Common myeloid progenitor, CD34-positive (primary cell): ENCODE measurements around the gene TAAR2.
"Not testable (repeated sequence)": the region's sequence is repeated elsewhere in the genome, so short reads cannot be mapped to it uniquely, and the experiment has no call there.

Experiments used
- CTCF ChIA-PET: fragments of 350-600 bp; sonication (Branson Sonifier 250); formaldehyde crosslinking; loops from one replicate; lab custom pipeline; 2021; ENCODE audit warnings: antibody characterized with exemption; lab: Charles Lee
- POLR2A ChIA-PET: fragments of 350-600 bp; sonication (Branson Sonifier 250); formaldehyde crosslinking; loops from one replicate; lab custom pipeline; 2021; ENCODE audit warnings: antibody characterized with exemption; lab: Charles Lee
- DNase-seq, 3 donors: peaks; one replicate each; pipeline versions ENCODE4 v3.0.0 to v3.0.0-alpha.2; 2013
- H3K27ac ChIP-seq, 2 experiments: 1 replicate in 1 of 2; 2 replicates in 1 of 2; pipeline ENCODE4 v1.7.0; 2013; ENCODE audit warnings: inconsistent platforms in 2 of 2, low read length in 2 of 2, mild to moderate bottlenecking in 2 of 2, low read depth in 1 of 2, moderate library complexity in 1 of 2; ENCODE audit not compliant: severe bottlenecking in 2 of 2, insufficient read depth in 1 of 2, poor library complexity in 1 of 2
- H3K27me3 ChIP-seq, 5 experiments: replicated peaks in 2 of 5; 1 replicate in 3 of 5; 2 replicates in 2 of 5; pipeline versions ENCODE4 v1.6.1 to v1.7.0; 2013; ENCODE audit warnings: low read length in 4 of 5, mild to moderate bottlenecking in 2 of 5, moderate library complexity in 2 of 5, inconsistent platforms in 1 of 5; ENCODE audit not compliant: insufficient read depth in 5 of 5, control insufficient read depth in 4 of 5
- H3K36me3 ChIP-seq, 4 experiments: 1 replicate in 2 of 4; 2 replicates in 2 of 4; pipeline versions ENCODE4 v1.6.1 to v1.7.0; 2013; ENCODE audit warnings: low read length in 3 of 4, control low read depth in 1 of 4, mild to moderate bottlenecking in 1 of 4; ENCODE audit not compliant: control insufficient read depth in 4 of 4, insufficient read depth in 4 of 4
- H3K4me1 ChIP-seq, 4 experiments: 1 replicate in 3 of 4; 2 replicates in 1 of 4; pipeline versions ENCODE4 v1.6.1 to v1.7.1; 2013; ENCODE audit warnings: low read length in 3 of 4, mild to moderate bottlenecking in 3 of 4, control low read depth in 1 of 4, inconsistent platforms in 1 of 4, moderate library complexity in 1 of 4; ENCODE audit not compliant: control insufficient read depth in 4 of 4, insufficient read depth in 4 of 4; ENCODE audit errors: control extremely low read depth in 1 of 4
- H3K4me3 ChIP-seq, 7 experiments: 1 replicate in 4 of 7; 2 replicates in 3 of 7; pipeline versions ENCODE4 v1.5.1 to v1.7.0; 2013; ENCODE audit warnings: mild to moderate bottlenecking in 7 of 7, low read length in 6 of 7, moderate library complexity in 6 of 7, inconsistent platforms in 2 of 7, low read depth in 2 of 7, control low read depth in 1 of 7; ENCODE audit not compliant: insufficient read depth in 4 of 7, control insufficient read depth in 1 of 7; ENCODE audit errors: extremely low read depth in 1 of 7
- H3K9me3 ChIP-seq, 5 experiments: 1 replicate in 4 of 5; 2 replicates in 1 of 5; pipeline versions ENCODE4 v1.6.1 to v1.7.1; 2013; ENCODE audit warnings: low read length in 4 of 5, mild to moderate bottlenecking in 2 of 5, inconsistent platforms in 1 of 5, low read depth in 1 of 5, moderate library complexity in 1 of 5; ENCODE audit not compliant: control insufficient read depth in 4 of 5, insufficient read depth in 2 of 5; ENCODE audit errors: control extremely low read depth in 1 of 5
- WGBS: methylation state at CpG from one replicate; pipeline ENCODE4 v1.1.5; 2013; ENCODE audit not compliant: insufficient coverage; 5-methylcytosine and 5-hydroxymethylcytosine counted together

Gene TAAR2

DNA sequence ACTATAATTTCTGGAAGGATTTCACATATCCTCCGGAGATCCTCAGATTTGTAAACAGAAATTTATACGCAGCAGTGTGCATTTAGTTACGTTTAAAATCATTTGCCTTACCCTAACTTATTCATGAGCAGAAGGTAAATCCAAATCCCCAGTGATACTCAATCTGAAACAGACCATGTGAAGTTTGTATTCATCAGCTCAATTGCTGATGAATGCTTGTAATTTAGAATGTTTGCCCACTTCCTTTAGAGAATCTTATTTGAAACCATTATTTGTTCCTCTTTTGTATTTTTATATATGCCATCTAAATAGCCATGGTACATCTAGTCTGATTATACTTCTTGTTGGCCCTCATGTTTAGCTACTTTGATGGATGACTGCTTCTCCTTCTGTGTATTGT lies 19.5 kb upstream of the TAAR2 start:
- CTCF ChIA-PET = no interaction called here
- H3K36me3 ChIP-seq = no peaks in the 10 kb centered on the region
- peaks cover 0 to 1% (median 0%) of the 10 kb centered on the region in 5 experiments for H3K9me3 ChIP-seq
- POLR2A ChIA-PET = no interaction called here
- no peaks in the 10 kb centered on the region for H3K4me1 ChIP-seq
- WGBS = 80% methylated on average over 3 of the region's 3 CpGs
- no peaks in the 10 kb centered on the region for H3K27me3 ChIP-seq
- DNase-seq = peak in 2 of 3 donors; percentile 1
- no peak overlapping the region for H3K4me3 ChIP-seq
- no peak overlapping the region for H3K27ac ChIP-seq

DNA sequence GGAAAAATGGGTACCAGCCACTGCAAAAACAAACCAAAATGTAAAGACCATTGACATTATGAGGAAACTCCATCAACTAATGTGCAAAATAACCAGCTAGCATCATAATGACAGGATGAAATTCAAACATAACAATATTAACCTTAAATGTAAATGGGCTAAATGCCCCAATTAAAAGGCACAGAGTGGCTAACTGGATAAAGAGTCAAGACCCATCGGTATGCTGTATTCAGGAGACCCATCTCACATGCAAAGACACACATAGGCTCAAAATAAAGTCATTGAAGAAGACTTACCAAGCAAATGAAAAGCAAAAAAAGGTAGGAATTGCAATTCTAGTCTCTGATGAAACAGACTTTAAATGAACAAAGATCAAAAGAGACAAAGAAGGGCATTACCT lies 13.1 kb upstream of the TAAR2 start:
- H3K4me1 ChIP-seq, H3K27me3 ChIP-seq, DNase-seq, H3K9me3 ChIP-seq, CTCF ChIA-PET, H3K36me3 ChIP-seq, POLR2A ChIA-PET, H3K4me3 ChIP-seq, H3K27ac ChIP-seq: not testable (repeated sequence)
- no CpG with 5 or more reads among the region's 1 CpG for WGBS

DNA sequence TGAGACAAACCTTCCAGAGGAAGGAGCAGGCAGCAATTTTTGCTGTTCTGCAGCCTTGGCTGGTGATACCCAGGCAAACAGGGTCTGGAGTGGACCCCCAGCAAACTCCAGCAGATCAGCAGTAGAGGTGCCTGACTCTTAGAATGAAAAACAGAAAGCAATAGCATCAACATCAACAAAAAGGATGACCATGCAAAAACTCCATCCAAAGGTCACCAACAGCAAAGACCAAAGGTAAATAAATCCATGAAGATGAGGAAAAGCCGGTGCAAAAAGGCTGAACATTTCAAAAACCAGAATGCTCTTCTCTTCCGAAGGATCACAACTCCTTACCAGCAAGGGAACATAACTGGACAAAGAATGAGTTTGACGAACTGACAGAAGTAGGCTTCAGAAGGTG lies 11.8 kb upstream of the TAAR2 start:
- POLR2A ChIA-PET, DNase-seq, H3K27ac ChIP-seq, H3K36me3 ChIP-seq, H3K4me3 ChIP-seq, H3K4me1 ChIP-seq, H3K27me3 ChIP-seq, H3K9me3 ChIP-seq: not testable (repeated sequence)
- CTCF ChIA-PET = interaction anchor here (1.3 kb wide), 1 partner anchor 11 kb away, joined by 4 read pairs; no protein-coding TSS in a partner anchor
- WGBS = 100% methylated on average over 3 of the region's 3 CpGs

DNA sequence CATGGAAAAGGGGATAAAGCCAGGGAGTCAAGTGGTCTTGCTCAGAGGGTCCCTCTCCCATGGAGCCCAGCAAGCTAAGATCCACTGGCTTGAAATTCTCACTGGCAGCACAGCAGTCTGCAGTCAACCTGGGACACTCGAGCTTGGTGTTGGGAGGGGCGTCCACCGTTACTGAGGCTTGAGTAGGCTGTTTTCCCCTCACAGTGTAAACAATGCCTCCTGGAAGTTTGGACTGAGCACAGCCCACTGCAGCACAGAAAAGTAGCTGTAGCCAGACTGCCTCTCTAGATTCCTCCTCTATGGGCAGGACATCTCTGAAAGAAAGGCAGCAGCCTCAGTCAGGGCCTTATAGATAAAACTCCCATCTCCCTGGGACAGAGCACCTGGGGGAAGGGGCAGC lies 11.2 kb upstream of the TAAR2 start:
- H3K9me3 ChIP-seq, H3K36me3 ChIP-seq, H3K4me3 ChIP-seq, DNase-seq, H3K27ac ChIP-seq, POLR2A ChIA-PET, H3K4me1 ChIP-seq, H3K27me3 ChIP-seq: not testable (repeated sequence)
- 89% methylated on average over 3 of the region's 3 CpGs for WGBS
- CTCF ChIA-PET = interaction anchor here (1.3 kb wide), 2 partner anchors 10 to 34 kb away, joined by 3 to 4 read pairs; no protein-coding TSS in a partner anchor

DNA sequence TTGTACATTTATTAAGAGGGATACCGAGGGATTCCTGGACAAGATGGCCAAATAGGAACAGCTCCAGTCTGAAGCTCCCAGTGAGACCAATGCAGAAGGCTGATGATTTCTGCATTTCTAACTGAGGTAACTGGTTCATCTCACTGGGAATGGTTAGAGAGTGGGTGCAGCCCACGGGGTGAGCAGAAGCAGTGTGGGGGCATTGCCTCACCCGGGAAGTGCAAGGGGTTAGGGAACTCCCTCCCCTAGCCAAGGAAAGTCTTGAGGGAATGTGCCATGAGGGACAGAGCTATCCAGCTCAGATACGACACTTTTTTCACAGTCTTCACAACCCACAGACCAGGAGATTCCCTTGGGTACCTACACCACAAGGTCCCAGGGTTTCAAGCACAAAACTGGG lies 10.7 kb upstream of the TAAR2 start:
- no peak overlapping the region for H3K4me3 ChIP-seq
- peaks cover 0 to 3% (median 0%) of the 10 kb centered on the region in 5 experiments for H3K9me3 ChIP-seq
- no peaks in the 10 kb centered on the region for H3K36me3 ChIP-seq
- H3K4me1 ChIP-seq = no peaks in the 10 kb centered on the region
- WGBS = 100% methylated on average over 3 of the region's 4 CpGs
- CTCF ChIA-PET = interaction anchor here (1.3 kb wide), 2 partner anchors 10 to 34 kb away, joined by 3 to 4 read pairs; no protein-coding TSS in a partner anchor
- no peak overlapping the region for H3K27ac ChIP-seq
- no peak for DNase-seq
- H3K27me3 ChIP-seq = no peaks in the 10 kb centered on the region
- POLR2A ChIA-PET = no interaction called here

DNA sequence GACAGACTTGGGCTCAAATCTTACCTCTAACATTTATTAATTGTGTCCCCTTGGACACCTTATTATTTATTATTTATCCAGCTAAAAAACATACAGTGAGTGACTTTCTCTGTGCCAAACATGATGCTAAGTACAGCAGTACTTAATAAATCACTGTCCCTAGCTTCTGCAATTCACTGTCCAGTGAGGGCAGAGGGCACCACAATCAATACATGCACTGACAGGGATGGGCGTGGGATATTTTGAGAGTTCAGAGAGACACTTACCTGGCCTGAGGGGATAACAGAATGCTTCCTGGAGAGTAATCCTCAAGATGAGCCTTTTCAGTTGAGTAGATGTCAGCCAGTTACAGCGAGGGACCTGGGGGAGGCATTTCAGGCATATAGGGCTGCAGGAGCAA lies 9.3 kb upstream of the TAAR2 start:
- no peaks in the 10 kb centered on the region for H3K36me3 ChIP-seq
- WGBS = 100% methylated on average over 1 of the region's 2 CpGs
- CTCF ChIA-PET = interaction anchor here (0.8 kb wide), 1 partner anchor 82 kb away, joined by 3 read pairs; no protein-coding TSS in a partner anchor
- DNase-seq = no peak
- H3K4me3 ChIP-seq = no peak overlapping the region
- no peaks in the 10 kb centered on the region for H3K27me3 ChIP-seq
- H3K4me1 ChIP-seq = no peaks in the 10 kb centered on the region
- peaks cover 0 to 3% (median 0%) of the 10 kb centered on the region in 5 experiments for H3K9me3 ChIP-seq
- POLR2A ChIA-PET = interaction anchor here (0.6 kb wide), 1 partner anchor 13 kb away, joined by 3 read pairs; no protein-coding TSS in a partner anchor
- H3K27ac ChIP-seq = no peak overlapping the region

DNA sequence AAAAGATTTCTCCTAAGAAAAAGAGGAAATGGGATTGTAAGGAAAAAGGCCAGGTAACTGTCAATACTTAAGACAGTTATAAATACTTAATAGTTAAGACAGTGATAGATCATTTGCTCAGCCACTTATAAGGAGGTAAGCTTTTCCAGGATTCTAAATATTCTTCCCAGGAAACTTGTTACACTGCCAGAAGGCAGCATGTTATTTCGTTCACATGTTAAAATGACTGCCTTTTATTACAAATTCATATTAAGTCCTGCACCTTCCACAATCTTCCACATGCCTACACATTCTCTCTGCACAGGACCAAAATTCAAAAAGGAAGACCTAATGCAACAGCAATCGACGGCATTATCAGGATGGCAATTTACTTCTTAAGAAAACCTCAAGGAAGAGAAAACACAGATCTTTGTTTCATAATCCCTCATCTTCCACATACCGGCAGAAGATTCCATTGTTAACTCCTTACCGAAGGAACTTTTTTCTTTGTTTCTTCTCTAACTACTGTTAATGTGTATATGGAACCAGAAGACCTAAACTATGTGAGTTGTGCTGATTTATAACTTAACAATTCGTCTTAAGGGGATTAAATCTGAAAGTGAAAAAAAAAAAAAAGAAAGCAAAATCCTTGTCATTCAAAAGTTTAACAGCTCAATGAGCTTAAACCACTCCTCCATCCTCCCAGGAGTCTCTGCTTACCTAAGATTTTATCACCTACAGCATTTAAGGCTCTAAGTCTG lies 799 bp downstream of the TAAR2 start:
- H3K9me3 ChIP-seq = peaks cover 0 to 2% (median 0%) of the 10 kb centered on the region in 5 experiments
- CTCF ChIA-PET = no interaction called here
- H3K27ac ChIP-seq = no peak overlapping the region
- peaks cover 0 to 3% (median 0%) of the 10 kb centered on the region in 5 experiments for H3K27me3 ChIP-seq
- H3K4me3 ChIP-seq = no peak overlapping the region
- no peak for DNase-seq
- H3K36me3 ChIP-seq = no peaks in the 10 kb centered on the region
- POLR2A ChIA-PET = no interaction called here
- 75% methylated on average over 2 of the region's 6 CpGs for WGBS
- no peaks in the 10 kb centered on the region for H3K4me1 ChIP-seq
